ENCODE measurements around the gene TPRN. TPM values are rescaled to one million over a fixed set of nuclear protein-coding genes. Genes with fewer than 3 reads are reported as not detected.

Gene TPRN
- total RNA-seq, 2 donors from 2014 or later, result 13.3 to 19.9 TPM

DNA sequence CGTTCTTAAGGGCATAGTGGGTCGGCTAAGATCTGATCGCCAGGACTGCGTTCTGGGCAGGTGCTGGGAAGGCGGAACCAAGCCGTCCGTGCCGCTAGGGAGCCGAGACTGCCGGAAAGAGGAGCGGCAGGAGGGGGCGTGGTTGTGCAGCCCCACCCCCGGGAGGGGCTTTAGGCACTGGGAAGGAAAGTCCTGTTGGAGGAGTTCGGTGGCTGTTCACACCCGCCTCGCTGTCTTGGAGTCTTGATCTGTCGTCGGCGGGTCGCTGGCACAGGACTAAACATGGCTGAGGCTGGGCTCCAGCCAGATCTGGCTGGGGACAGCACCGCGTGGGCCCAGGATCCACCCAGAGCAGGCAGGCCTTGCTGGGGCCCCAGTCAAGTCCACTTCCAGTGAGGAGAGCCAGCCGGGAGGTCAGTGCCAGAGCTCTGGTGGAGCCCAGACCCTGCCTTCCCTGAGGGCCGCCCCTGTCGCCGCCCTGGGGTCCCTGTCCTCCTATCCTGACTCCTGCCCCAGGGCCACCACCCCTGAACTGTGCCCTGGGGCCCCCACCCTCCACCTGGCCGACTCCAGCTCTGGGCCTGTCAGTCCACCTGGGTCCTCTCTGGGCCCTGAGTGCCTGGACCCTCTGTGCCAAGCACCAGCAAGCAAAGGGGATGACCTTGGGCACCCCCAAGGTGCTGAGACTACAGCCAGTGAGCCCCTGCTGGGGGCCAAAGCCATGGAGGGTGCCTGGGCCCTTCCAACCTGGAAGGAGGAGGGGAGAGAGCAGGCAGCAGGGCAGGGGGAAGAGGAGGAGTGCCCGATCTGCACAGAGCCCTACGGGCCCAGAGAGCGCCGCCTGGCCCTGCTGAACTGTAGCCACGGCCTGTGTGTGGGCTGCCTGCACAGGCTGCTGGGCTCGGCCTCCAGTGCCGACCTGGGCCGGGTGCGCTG is 17.0 kb upstream of the TPRN start:
- Mint-ChIP-seq H3K27me3 (ENCODE audit: low read depth) (no peaks in the 10 kb centered on the region), H3K27ac (no peak overlapping the region), H3K36me3 (ENCODE audit: insufficient read depth in 2 of 2) (peaks cover 0 to 2% of the 10 kb centered on the region in 2 donors), H3K4me3 (no peak overlapping the region), H3K4me1 (ENCODE audit: low read depth) (no peaks in the 10 kb centered on the region), H3K9me3 (no peaks in the 10 kb centered on the region)
- ATAC-seq (replicated peaks in 1 of 2), result no peak
- DNase-seq, result no peak

DNA sequence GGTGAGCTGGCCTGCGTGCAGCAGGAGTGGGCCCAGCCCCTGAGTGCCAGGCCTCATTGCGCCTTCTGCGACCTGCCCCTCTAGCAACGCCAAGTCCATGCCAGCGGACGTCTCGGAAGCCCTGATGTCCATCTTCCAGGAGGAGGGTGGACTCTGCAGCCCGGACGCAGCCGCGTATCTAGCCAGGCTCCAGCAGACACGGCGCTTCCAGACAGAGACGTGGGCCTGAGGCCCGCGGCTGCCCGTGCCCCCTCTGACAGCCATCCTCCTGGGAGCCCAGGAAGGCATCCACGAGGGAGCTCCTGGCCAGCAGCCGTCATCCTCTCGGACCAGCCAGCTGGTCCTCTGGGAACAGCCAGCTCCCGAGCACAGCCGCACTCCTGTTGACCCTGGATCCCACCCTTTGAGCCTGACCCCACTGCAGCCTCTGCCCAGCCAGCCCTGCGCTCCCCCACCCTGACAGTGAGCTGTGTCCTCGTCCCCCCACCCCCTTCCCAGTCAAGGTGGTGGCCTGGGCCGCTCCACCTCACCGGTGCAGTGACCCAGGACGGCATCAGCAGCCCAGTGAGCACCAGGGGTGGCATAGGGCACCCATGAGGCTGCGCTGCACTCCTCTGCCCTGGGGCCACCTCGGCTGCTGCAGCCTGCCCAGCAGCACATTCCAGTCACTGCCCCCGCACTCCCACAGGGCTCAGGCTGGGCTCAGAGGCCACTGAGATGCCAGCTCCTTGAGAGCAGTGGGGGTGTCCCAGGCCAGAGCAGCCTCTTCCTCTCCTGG is 15.8 kb upstream of the TPRN start:
- ATAC-seq (replicated peaks in 1 of 2) (no peak), DNase-seq (no peak)
- Mint-ChIP-seq H3K9me3 (no peaks in the 10 kb centered on the region), H3K4me3 (no peak overlapping the region), H3K27me3 (ENCODE audit: low read depth) (no peaks in the 10 kb centered on the region), H3K36me3 (ENCODE audit: insufficient read depth in 2 of 2) (peaks cover 0 to 2% of the 10 kb centered on the region in 2 donors), H3K4me1 (ENCODE audit: low read depth) (no peaks in the 10 kb centered on the region), H3K27ac (no peak overlapping the region)

DNA sequence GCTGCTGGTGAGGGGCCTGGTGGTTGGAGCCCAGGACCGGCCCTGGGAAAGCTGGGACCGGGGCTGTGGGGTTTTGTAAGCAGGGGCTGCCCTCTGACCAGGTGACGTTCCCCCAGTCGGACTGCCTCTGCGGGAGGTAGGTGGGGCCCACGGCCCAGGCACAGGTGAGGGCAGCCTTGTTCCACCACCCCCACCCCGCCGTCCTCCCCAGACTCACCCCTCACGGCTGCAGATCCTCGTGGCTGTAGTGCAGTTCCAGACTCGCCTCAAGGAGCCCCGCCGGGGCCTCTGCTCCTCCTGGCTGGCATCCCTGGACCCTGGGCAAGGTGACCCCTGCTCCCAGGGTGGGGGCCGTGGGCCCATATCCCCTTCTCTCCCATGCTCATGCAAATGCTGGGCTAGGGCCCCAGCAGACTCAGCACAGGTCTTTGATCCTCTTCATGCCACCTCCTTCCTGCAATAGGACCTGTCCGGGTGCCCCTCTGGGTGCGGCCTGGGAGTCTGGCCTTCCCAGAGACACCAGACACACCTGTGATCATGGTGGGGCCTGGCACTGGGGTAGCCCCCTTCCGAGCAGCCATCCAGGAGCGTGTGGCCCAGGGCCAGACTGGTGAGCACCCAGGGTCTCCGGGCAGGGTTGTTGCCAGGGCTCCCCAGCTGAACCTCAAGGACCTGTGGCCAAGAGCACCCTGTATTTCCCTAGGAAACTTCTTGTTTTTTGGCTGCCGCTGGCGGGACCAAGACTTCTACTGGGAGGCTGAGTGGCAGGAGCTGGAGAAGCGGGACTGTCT is 14.8 kb upstream of the TPRN start:
- no peaks in the 10 kb centered on the region for H3K9me3 Mint-ChIP-seq
- H3K27ac Mint-ChIP-seq, result no peak overlapping the region
- ATAC-seq (replicated peaks in 1 of 2), result no peak
- no peak overlapping the region for H3K4me3 Mint-ChIP-seq
- DNase-seq, result no peak
- peaks cover 6% of the 10 kb centered on the region for H3K4me1 Mint-ChIP-seq (ENCODE audit: low read depth)
- H3K36me3 Mint-ChIP-seq (ENCODE audit: insufficient read depth in 2 of 2), result peaks cover 0 to 2% of the 10 kb centered on the region in 2 donors
- H3K27me3 Mint-ChIP-seq (ENCODE audit: low read depth), result no peaks in the 10 kb centered on the region

DNA sequence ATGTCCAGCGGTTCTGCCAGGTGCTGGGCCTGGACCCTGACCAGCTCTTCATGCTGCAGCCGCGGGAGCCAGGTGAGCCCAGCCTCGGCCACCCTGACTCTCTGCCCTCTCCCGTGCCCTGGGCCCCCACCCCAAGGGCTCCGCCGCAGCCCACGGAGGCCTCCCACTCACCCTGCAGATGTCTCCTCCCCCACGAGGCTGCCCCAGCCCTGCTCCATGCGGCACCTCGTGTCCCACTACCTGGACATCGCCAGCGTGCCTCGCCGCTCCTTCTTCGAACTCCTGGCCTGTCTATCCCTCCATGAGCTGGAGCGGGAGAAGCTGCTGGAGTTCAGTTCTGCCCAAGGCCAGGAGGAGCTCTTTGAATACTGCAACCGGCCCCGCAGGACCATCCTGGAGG is 14.1 kb upstream of the TPRN start:
- Mint-ChIP-seq H3K4me1 (ENCODE audit: low read depth) (peaks cover 6% of the 10 kb centered on the region), H3K27ac (no peak overlapping the region), H3K4me3 (no peak overlapping the region), H3K27me3 (ENCODE audit: low read depth) (no peaks in the 10 kb centered on the region), H3K9me3 (no peaks in the 10 kb centered on the region), H3K36me3 (ENCODE audit: insufficient read depth in 2 of 2) (peaks cover 0 to 2% of the 10 kb centered on the region in 2 donors)
- DNase-seq (no peak), ATAC-seq (replicated peaks in 1 of 2) (no peak)

DNA sequence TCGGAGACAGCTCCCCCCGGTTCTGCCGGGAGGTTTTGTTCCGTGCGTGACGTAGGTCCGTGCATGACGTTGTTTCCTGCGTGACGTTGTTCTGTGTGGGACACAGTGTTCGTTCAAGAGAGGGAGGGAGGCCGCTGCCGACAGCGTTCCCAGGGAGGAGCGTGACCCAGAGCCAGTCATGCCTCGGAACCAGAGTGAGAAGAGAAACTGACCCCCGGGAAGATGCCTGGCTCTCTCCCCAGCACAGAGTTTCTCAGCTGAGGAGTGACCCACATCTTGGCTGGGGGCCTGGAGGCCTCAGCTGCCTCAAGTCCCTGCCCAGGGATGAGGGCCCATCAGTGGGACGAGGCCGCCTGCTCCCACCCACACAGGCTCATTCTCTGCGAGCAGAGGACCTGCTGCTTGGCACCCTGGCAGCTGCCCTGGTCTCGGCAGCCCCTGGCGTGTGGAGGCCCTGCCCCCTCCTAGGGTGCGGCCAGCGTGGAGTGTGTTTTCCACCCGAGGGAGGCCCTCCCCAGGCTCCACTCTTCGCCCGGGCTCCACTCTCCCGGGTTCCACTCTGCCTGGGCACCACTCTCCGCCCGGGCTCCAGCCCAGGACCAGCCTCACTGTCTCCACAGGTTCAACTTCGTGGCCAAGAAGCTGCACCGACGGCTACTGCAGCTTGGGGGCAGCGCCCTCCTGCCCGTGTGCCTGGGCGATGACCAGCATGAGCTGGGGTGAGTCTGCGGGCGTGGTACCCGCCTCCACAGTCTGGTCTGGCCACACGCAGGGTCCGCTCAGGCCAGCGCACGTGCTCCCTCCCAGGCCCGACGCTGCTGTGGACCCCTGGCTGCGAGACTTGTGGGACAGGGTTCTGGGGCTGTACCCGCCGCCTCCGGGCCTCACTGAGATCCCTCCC is 12.9 kb upstream of the TPRN start:
- Mint-ChIP-seq H3K4me3 (no peak overlapping the region), H3K36me3 (ENCODE audit: insufficient read depth in 2 of 2) (peaks cover 0 to 5% of the 10 kb centered on the region in 2 donors), H3K4me1 (ENCODE audit: low read depth) (peaks cover 6% of the 10 kb centered on the region), H3K27me3 (ENCODE audit: low read depth) (no peaks in the 10 kb centered on the region), H3K27ac (no peak overlapping the region), H3K9me3 (no peaks in the 10 kb centered on the region)
- no peak for ATAC-seq (replicated peaks in 1 of 2)
- DNase-seq, result no peak

DNA sequence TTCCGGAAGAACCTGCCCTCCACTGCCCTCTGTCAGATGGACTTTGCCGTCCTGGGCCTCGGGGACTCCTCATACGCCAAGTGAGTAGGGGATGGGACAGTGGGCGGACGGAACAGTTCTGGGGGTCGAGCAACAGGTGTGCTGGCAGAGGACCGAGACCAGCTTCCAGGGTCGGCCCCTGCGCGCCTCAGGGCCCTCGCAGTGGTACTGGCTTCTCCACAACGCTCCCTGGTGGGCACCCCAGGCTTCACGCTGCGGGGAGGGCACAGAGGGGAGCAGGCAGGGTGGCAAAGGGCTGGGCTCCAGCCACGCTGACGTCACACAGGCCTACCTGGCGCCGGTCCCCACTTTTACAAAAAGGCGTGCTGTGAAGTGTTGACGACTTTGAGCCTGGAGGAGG is 12.0 kb upstream of the TPRN start:
- peaks cover 9% of the 10 kb centered on the region for H3K4me1 Mint-ChIP-seq (ENCODE audit: low read depth)
- no peaks in the 10 kb centered on the region for H3K27me3 Mint-ChIP-seq (ENCODE audit: low read depth)
- H3K27ac Mint-ChIP-seq, result no peak overlapping the region
- no peak overlapping the region for H3K4me3 Mint-ChIP-seq
- ATAC-seq (replicated peaks in 1 of 2) (no peak), DNase-seq (no peak)
- H3K9me3 Mint-ChIP-seq, result no peaks in the 10 kb centered on the region
- H3K36me3 Mint-ChIP-seq (ENCODE audit: insufficient read depth in 2 of 2), result peaks cover 0 to 6% of the 10 kb centered on the region in 2 donors

DNA sequence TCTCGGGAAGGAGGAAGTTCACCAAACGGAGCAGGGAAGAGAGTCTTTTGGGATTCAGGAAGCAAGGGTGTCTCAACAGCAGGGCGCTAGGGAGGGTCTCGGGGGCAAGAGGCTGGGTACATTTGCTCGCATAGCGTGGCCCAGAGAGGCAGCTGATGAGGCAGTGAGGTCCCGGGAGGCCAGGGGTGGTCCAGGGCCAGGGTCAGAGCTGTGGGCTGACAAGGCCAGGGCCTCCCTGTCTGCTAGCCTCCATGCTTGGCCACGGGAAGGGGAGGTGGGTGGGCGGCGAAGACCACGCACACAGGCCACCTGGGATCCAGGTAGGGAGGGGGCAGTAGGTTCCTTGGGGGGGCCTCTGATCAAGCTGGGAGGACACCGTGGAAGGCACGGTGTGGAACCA is 11.0 kb upstream of the TPRN start:
- peaks cover 19% of the 10 kb centered on the region for H3K4me1 Mint-ChIP-seq (ENCODE audit: low read depth)
- DNase-seq (no peak), ATAC-seq (replicated peaks in 1 of 2) (no peak)
- peaks cover 0 to 13% of the 10 kb centered on the region in 2 donors for H3K36me3 Mint-ChIP-seq (ENCODE audit: insufficient read depth in 2 of 2)
- no peak overlapping the region for H3K4me3 Mint-ChIP-seq
- no peaks in the 10 kb centered on the region for H3K27me3 Mint-ChIP-seq (ENCODE audit: low read depth)
- peak overlapping the region; percentile 61 for H3K27ac Mint-ChIP-seq
- no peaks in the 10 kb centered on the region for H3K9me3 Mint-ChIP-seq

DNA sequence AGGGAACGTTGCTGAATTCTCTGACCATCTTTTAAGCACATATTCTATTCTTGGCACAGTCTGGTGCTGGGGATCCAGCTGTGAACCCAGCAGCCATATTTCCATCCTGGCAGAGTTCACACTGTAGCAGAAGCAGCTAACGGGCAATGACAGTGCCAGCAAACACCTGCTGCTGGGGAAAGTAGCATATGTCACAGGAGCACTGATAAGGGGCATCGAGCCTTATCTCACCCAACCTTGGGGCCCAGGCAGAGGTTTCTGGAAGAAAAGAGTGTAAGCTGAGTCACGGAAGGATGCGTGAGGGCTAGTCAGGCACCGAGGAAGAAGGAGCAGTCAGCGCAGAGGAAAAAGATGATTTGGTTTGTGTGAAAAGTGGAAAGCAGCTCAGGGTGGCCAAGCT is 6.1 kb upstream of the TPRN start:
- ATAC-seq (replicated peaks in 1 of 2), result no peak
- no peak for DNase-seq
- peak overlapping the region; percentile 63 for H3K27ac Mint-ChIP-seq
- H3K9me3 Mint-ChIP-seq, result no peaks in the 10 kb centered on the region
- H3K4me1 Mint-ChIP-seq (ENCODE audit: low read depth), result peaks cover 52% of the 10 kb centered on the region
- peaks cover 1 to 22% of the 10 kb centered on the region in 2 donors for H3K36me3 Mint-ChIP-seq (ENCODE audit: insufficient read depth in 2 of 2)
- peak overlapping the region; percentile 94 to 95 for H3K4me3 Mint-ChIP-seq
- H3K27me3 Mint-ChIP-seq (ENCODE audit: low read depth), result no peaks in the 10 kb centered on the region

DNA sequence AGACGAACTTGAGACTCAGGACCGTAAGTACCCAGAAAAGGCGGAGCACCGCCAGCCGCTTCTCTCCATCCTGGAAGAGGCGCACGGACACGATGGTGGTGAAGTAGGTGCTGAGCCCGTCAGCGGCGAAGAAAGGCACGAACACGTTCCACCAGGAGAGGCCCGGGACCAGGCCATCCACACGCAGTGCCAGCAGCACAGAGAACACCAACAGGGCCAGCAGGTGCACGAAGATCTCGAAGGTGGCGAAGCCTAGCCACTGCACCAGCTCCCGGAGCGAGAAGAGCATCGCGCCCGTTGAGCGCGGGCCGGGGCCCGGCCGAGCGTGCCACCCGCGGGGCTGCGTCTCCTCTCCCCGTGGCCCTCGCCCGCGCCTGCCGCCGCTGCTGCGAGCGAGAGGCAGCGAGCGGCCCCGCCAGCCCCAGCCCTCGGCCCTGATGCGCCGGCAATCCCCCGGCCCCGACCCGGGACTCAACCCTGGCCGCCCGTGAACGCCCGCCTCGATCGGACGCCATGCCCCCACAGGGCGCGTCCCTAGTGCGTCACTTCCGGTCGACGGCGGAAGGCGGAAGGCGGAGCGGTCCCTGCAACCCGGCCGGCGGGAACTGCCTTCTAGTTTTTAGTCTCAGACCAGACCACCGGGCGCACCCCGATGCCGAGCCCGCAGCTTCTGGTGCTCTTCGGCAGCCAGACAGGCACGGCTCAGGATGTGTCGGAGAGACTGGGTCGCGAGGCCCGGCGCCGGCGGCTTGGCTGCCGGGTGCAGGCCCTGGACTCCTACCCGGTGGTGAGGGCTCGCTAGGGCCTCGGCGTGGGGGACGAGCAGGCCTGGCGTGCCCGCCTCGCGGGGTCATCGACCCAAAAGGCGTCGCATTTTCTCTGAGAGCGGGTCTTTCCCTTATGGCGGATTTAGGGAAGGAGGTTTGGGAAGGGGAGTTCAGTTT is 4.9 kb upstream of the TPRN start, which contains the start of the genes NDOR1 and TMEM203:
TSS of gene NDOR1 (plus strand) at position 575 of the 944 bp plus-strand sequence. CDS start at position 653, 78 bp downstream.
TSS of gene TMEM203 (minus strand) at position 523 of the 944 bp plus-strand sequence. CDS start at position 289, 234 bp downstream.
- Mint-ChIP-seq H3K9me3 (no peaks in the 10 kb centered on the region), H3K27ac (peak within 1 kb of the TSS; percentile 90), H3K4me1 (ENCODE audit: low read depth) (peaks cover 54% of the 10 kb centered on the region), H3K27me3 (ENCODE audit: low read depth) (no peaks in the 10 kb centered on the region), H3K4me3 (peak within 1 kb of the TSS; percentile 94 to 95), H3K36me3 (ENCODE audit: insufficient read depth in 2 of 2) (peaks cover 1 to 22% of the 10 kb centered on the region in 2 donors)
- ATAC-seq (replicated peaks in 1 of 2), result peak; percentile 66 to 69
- DNase-seq, result peak; percentile 96 to 97

DNA sequence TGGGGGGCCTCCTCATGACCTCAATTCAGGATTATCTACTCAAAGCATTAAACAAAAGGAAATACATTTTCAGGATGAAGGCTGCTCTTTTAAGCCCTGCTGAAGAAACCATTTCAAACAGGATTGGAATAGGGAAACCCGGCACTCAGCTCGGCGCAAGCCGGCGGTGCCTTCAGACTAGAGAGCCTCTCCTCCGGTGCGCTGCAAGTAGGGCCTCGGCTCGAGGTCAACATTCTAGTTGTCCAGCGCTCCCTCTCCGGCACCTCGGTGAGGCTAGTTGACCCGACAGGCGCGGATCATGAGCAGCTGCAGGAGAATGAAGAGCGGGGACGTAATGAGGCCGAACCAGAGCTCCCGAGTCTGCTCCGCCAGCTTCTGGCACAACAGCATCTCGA is 4.2 kb upstream of the TPRN start:
- ATAC-seq (replicated peaks in 1 of 2), result no peak
- Mint-ChIP-seq H3K4me1 (ENCODE audit: low read depth) (peaks cover 54% of the 10 kb centered on the region), H3K9me3 (no peaks in the 10 kb centered on the region), H3K27me3 (ENCODE audit: low read depth) (no peaks in the 10 kb centered on the region), H3K27ac (peak overlapping the region; percentile 90), H3K4me3 (peak overlapping the region; percentile 94 to 95), H3K36me3 (ENCODE audit: insufficient read depth in 2 of 2) (peaks cover 1 to 22% of the 10 kb centered on the region in 2 donors)
- no peak for DNase-seq

DNA sequence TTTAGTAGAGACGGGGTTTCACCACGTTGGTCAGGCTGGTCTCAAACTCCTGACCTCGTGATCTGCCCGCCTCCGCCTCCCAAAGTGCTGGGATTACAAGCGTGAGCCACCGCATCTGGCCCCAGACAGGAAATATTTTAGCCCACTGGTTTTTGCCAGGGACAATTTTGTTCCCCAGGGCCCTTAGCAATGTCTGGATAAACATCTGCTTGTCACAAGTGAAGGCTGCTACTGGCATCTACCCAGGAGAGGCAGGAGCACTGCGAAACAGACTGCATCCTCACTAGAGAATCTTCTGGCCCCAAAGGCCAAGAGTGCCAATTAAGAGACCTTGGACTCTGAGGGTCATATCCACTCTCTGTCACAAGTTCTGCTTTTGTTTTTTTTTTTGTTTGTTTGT is 2.4 kb upstream of the TPRN start:
- Mint-ChIP-seq H3K4me3 (peak overlapping the region in 1 of 2 donors; percentile 10), H3K9me3 (no peaks in the 10 kb centered on the region), H3K4me1 (ENCODE audit: low read depth) (peaks cover 59% of the 10 kb centered on the region), H3K27me3 (ENCODE audit: low read depth) (no peaks in the 10 kb centered on the region), H3K27ac (no peak overlapping the region), H3K36me3 (ENCODE audit: insufficient read depth in 2 of 2) (peaks cover 1 to 20% of the 10 kb centered on the region in 2 donors)
- DNase-seq (no peak), ATAC-seq (replicated peaks in 1 of 2) (no peak)

Data from activated T-cell treated with anti-CD3 and anti-CD28 coated beads, Interleukin-2, amount 50 U/mL, for 72 hours (primary cell).